ENCODE results near the gene MTFR1L.

MTFR1L gene

DNA sequence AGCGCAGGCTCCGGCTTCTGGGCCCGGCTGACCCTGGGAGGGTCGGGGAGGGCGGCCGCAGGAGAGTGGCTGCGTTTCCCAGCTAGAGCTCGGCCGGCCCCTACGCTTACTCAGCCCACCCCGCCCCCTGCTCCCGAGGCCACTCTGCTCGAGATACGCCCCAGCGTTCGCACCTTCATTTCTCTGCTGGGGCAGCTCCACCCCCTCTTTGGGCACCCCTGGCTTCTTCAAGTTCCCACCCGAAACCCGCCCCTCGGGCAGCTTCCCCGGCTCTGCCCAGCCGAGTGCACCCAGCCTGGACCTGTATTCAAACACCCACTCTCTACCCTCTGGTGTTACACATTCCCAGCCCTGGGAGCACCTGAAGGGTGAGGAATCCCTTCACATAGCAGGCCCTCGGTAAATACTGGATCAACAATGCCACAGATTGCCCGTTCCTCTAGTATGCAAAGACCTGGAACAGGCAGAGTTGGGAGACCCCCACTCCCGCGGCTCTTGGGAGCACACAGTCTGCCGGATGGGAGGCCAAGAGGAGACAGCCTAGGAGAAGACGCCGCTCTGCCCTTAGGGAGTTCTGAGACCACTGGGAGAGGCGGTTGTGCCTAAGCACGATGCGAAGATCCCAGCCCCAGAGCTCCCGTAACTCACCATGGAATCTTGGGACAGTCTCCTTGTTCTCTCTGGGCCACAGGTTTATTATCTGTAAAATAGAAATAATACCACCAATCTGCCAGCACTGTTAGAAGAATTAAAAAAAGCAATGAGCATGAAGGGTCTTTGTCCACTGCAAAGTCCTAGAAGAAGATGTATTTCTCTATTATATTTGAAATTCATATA, 56.3 kb downstream of the MTFR1L start:
- in situ Hi-C loops (cut with MboI; ENCODE audit: low sequenced_read_pairs) = no loop called here

DNA sequence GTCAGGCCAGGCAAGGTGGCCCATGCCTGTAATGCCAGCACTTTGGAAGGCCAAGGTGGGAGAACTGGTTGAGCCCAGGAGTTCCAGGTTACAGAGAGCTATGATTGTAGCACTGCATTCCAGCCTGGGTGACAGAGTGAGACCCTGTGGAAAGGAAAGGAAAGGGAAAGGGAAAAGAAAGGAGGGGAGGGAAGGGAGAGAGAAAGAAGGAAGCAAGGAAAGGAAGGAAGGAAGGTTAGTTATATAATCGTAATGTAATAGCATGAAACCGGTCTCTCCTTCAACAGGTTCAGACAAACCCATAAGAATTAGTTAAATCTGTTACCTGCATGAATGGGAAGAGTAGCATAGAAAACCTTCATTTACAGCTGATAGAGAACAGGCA, 56.9 kb downstream of the MTFR1L start:
- in situ Hi-C loops (cut with MboI; ENCODE audit: low sequenced_read_pairs) = no loop called here

- in situ Hi-C loops (cut with MboI; ENCODE audit: low sequenced_read_pairs) = no loop called here
Measured at GRCh38 chr1:25877155-25877554, 57.4 kb downstream of the MTFR1L start.

- in situ Hi-C loops (cut with MboI; ENCODE audit: low sequenced_read_pairs) = no loop called here
Measured at GRCh38 chr1:25878690-25879089, 58.9 kb downstream of the MTFR1L start.

DNA sequence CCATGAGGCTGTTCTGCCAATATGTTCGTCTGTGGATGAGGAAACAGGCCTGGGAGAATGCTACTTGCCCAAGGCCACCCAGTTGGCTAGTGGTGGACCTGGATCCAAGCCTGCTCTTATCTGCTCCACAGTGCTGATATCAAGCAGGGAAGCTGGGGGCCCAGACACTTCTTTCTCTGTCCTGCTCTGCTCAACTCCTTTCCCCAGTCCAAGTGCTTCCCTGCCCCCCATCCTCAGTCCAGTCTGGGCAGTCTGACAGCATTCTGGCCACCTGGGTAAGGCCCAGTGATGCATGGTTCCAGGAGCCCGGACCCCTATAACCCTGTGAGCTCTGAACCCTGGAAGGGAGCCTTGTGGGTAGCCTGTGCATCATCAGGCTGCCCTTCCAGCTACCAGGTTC, 59.9 kb downstream of the MTFR1L start:
- in situ Hi-C loops (cut with MboI; ENCODE audit: low sequenced_read_pairs) = no loop called here

DNA sequence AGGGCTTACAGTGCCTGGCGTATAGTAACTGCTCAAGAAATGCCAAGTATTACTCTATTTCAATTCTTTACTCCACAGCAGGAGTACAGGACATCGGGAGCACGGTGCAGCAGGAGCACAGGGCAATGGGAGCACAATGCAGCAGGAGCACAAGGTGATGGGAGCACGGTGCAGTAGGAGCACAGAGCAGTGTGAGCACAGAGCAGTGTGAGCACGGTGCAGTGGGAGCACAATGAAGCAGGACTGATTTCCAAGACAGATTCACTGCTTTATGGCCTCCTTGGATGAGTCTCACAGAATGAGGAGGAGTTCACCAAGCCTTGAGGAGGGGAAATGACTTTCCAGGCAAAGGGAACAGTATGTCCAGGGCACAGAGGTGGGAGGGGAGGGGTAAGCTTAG, 60.8 kb downstream of the MTFR1L start:
- in situ Hi-C loops (cut with MboI; ENCODE audit: low sequenced_read_pairs) = no loop called here

DNA sequence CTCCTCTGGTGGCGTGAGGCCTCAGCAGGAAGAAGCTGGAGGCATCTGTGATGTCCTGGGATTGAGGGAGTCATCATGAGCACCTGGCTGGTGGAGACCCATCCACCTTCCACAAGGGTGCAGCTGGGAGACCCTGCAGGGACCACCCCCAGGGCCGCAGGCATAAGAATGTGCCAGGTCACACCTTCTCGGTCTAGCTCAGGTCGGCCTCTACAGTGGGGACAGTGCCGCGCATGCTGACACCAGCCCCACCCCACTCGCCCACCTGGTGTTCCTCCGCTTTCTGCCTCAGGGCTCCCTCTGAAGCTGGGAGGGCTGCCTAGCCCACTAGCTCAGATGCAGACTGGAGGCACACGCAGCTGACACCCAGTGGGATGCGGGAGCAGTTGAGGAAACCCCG, 61.5 kb downstream of the MTFR1L start:
- in situ Hi-C loops (cut with MboI; ENCODE audit: low sequenced_read_pairs) = no loop called here
